AG09319 (cell line): ENCODE data around the gene CA10.

Experiments
- DNase-seq: peaks from one replicate; pipeline ENCODE4 v3.0.0-alpha.2; 2010; ENCODE audit warnings: low read depth; ENCODE audit errors: extremely low read depth
- TF ChIP-seq, protein P1 (sequence below): IDR thresholded peaks from 2 replicates; pipeline ENCODE4 v1.5.1; 2011; ENCODE audit warnings: low read depth, mild to moderate bottlenecking, inconsistent platforms, low read length, moderate library complexity

The CA10 gene

DNA sequence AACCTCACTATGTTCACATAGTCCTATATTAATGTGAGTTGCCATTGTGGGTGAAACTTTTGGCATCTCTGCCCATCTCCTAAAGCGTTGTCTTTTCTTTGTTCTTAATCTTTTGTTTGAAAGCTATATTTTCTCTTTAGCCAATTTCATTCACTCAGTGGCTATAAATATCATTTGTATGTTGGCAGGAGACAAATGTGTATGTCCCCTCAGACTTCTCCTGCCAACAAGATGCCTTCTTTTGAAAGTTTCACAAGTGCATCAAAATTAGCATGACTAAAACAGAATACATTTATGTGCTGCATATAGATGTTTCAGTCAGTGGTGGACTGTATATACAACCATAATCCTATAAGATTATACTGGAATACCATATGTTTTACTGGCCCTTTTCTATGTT is 109.0 kb downstream of the CA10 start:
- DNase-seq = no peak
- TF ChIP-seq, protein P1, sequence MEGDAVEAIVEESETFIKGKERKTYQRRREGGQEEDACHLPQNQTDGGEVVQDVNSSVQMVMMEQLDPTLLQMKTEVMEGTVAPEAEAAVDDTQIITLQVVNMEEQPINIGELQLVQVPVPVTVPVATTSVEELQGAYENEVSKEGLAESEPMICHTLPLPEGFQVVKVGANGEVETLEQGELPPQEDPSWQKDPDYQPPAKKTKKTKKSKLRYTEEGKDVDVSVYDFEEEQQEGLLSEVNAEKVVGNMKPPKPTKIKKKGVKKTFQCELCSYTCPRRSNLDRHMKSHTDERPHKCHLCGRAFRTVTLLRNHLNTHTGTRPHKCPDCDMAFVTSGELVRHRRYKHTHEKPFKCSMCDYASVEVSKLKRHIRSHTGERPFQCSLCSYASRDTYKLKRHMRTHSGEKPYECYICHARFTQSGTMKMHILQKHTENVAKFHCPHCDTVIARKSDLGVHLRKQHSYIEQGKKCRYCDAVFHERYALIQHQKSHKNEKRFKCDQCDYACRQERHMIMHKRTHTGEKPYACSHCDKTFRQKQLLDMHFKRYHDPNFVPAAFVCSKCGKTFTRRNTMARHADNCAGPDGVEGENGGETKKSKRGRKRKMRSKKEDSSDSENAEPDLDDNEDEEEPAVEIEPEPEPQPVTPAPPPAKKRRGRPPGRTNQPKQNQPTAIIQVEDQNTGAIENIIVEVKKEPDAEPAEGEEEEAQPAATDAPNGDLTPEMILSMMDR = no peak

DNA sequence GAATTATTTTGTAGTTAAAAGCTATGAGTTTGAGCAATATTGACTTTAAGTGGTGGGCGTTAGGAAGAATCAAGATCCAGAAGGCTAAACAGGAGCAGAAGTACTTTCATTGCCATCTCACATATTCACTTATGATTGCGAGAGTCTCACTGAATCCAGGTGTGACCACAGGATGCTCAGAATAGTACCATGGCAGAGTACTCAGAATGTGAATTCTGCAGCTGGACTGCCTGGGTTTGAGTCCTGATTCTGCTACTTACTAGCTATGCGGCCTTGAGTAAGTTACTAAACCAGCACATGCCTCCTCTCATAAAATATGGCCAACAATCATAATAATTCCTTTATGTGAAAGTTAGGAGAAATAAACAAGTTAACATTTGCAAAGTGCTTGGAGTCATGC is 109.5 kb downstream of the CA10 start:
- TF ChIP-seq, protein P1 = no peak
- no peak for DNase-seq

DNA sequence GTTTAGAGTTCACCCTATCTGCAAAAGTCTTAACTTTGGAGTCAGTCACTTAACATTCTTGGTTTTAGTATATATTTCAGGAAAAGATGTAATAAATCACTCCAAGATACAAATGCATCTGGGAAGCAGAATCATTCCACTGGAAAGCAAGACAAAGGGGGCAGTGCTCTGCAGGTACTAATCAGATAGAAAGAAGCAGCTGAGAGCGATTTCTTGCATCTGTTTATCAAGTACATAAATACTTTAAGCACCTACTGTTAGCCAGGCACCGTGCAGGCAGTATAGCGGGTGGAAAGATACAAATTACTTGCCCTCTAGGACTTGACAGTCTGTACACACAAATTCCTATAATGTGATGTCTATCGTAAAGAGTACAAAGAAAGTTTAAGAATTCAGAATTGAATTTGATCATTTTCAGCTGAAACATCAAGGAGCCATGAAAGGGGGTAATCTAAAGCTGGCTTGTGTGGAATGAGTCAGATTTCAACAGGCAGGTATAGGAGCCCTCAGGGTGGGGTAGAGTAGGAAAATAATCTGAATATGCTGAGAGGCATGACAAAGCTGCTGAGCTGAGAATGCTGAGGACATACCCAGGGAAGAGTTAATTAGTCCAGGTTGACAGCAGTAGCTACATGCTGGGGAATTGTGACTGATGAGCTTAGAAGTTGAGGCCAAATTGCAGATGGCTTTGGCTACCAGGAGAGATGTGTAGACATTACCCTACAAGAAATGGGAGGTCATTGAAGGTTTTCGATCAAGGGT is 110.2 kb downstream of the CA10 start:
- TF ChIP-seq, protein P1 = no peak
- DNase-seq = no peak

DNA sequence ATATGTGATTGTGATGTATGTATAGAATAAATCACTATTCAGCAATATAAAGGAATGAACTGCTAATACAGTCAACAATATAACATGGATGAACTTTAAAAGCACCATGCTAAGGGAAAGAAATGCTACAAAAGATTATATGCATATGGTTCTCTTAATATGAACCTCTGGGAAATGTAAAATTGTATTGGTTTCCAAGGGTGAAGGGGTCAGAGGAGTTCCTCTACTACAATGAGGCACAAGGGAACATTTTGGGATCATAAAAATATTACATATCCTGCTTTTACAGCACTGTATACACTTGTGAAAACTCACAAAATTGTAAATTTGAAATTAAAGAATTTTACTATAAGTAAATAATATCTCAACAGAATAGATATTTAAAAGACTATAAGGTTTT is 111.4 kb downstream of the CA10 start:
- DNase-seq = no peak
- TF ChIP-seq, protein P1 = no peak

DNA sequence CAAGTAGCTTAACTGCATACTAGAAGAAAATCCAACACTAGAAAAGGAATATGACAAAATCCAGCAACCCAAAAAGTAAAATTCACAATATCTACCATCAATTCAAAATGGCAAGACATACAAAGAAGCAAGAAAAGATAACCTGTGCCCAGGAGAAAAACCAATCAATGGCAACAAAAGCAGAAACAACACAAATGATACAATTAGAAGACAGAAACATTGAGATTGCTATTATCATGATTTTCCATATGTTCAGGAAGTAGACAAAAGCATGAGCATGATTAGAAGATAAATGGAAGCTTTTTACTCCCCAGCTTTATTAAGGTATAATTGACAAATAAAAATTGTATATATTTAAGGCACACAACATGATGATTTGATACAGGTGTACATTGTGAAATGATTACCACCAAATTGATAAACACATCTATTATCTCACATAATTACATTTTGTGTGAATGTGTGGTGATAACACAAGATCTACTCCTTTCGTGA is 117.3 kb downstream of the CA10 start:
- TF ChIP-seq, protein P1 = no peak
- no peak for DNase-seq

DNA sequence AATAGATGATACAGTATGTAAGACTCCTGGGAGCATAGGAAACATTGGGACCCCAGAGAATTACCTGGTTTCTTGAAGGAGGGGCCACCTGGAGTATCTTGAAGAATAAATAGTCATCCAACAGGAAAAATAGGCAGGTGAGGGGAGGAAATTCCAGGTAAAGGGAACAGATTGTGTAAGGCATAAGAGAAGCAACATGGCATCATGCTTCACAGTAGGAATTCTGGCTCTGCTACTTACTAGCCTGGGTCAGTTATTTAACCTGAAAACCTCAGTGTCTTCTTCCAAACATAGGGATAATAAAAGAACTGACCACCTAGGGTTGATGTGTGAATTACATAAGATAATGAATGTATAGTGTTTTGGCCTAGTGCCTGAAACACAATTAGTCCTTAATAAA is 122.1 kb downstream of the CA10 start:
- TF ChIP-seq, protein P1 = no peak
- DNase-seq = no peak

DNA sequence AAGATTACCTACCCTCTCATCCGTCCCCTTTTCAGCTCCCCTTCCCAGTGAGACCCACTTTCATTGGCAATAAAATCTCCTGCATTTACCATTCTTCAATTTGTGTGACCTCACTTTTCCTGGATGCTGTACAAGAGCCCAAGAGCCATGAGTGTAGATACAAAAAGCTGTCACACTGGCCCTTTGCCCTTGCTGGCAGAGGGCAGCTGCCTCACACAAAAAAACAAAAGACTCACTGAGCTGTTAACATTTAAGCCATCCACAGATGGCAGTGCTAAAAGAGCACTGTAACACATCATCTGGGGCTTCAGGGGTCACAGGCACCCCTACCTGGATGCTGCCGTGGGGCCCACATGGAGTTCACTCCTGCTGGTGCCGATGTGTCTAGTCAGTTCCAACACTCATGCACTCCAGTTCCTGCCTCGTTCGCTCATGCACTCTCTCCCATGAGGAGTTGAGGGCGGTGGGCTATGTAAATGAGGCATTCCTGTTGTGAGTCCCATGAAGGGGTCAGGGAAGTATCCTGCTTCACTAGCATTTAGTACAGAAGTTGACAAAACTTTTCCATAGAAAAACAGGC is 123.1 kb downstream of the CA10 start:
- TF ChIP-seq, protein P1 = no peak

More for the DNA sequence above, 123.1 kb downstream of the CA10 start:
- no peak for DNase-seq
